ENCODE measurements around the gene ZNF428.
A peak's percentile ranks its signal among the peaks of the same experiment; 100 is the strongest.
"Not testable (repeated sequence)": the region's sequence is repeated elsewhere in the genome, so short reads cannot be mapped to it uniquely, and the experiment has no call there.

ZNF428 gene

DNA sequence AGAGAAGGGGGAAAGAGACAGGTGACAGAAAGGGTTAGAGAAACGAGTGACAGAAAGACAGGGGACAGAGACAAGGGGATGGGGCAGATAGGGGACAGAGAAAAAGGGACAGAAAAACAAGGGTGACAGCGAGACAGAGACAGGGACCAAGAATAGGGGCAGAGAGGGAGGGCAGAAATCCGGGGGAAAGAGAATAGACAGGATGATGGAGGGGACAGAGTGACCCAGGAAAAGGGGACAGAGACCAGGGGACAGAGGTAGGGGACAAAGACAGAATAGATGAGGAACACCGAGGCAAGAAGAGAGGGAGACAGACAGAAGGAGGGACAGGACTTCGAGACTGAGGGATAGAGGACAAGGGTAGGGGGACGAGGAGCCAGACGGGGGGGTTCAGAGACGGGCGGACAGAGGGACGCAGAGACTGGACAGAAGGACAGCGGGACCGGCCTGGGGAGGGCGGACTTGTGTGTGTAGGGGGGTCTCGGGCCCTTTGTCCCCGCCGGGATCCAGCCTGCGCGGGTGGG is 19.6 kb upstream of the ZNF428 start:
- Histone ChIP-seq H3K4me3 (ENCODE audit: low read length) (peak overlapping the region; percentile 82), H3K4me1 (ENCODE audit: insufficient read depth, low read length) (peaks cover 19% of the 10 kb centered on the region; the same call in 1 of the 2 replicates), H3K27ac (ENCODE audit: low read length) (no peak overlapping the region), H3K9me3 (ENCODE audit: insufficient read depth, low read depth, low read length) (no peaks in the 10 kb centered on the region), H3K36me3 (ENCODE audit: insufficient read depth, low read depth, low read length) (no peaks in the 10 kb centered on the region), H3K9ac (ENCODE audit: low read depth, low read length) (peak overlapping the region; percentile 61; the same call in 1 of the 2 replicates), H3K27me3 (ENCODE audit: insufficient read depth, low read length) (peaks cover 65% of the 10 kb centered on the region)

DNA sequence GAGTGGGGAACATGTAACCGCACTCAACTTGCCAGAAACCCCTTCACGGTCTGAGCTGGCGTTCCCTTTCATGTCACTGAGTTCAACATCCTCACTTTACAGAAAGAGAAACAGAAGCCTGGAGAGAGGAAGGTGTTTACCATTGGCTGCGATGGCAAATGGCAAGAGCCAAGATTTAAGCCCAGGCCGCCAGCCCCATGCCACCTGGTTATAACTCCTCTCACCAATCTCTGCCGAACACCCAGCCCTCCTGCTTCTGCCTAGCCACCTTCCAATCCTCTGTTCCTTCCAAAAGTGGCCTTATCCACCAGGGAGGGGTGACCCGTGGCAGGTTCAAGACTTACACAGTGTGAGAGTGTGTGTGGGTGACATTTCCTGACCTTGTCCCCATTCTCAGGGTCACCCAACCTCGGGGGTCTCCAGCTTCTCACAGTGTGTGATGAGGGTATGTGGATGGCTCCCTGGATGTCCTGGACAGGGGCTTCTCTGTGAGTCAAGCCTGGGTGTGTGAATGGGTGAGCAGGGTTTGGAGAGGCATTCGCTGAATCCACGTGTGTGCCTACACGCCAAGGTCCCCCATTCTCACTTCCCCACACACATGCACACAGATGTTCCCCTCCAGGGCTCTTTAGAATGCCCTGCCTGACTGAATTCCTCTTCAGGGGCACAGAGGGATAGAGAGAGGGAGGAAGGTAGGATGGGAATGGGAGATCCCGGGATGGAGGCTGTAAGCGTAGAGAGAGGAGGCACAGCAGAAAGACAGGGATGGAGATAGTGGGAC is 19.0 kb upstream of the ZNF428 start:
- H3K4me3 ChIP-seq (ENCODE audit: low read length): peak overlapping the region; percentile 82; the same call in 1 of the 2 replicates

DNA sequence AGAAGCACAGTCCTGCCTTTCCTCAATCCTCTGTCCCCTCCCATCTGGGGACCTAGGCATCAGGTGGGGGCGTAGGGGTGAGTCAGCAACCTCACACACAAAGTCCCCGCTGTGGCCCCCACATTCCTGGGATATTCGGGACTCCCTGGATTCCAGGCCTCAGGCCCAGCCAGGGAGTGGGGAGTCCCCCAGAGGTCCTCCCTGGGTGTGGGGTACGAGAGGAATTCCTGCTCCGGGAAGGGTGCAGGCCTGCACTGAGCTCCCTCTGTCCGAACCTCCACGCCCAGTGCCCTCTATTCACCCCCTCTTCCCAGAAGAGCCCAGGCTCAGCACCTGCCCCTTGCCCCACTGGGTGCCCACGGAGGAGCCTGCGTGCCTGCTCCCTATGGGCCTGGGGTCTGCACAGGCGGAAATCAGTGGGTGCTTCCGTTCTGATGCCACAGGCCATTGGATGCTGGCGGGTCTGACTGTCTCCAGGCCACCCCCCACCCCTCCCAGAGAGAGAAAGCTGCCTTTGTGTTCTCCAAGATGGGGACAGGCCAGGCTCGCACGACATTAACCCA is 16.8 kb upstream of the ZNF428 start:
- no peak overlapping the region for H3K27ac ChIP-seq (ENCODE audit: low read length)
- peaks cover 61% of the 10 kb centered on the region for H3K27me3 ChIP-seq (ENCODE audit: insufficient read depth, low read length)
- no peaks in the 10 kb centered on the region for H3K9me3 ChIP-seq (ENCODE audit: insufficient read depth, low read depth, low read length)
- H3K4me3 ChIP-seq (ENCODE audit: low read length): peak overlapping the region; percentile 75; the same call in 1 of the 2 replicates
- H3K4me1 ChIP-seq (ENCODE audit: insufficient read depth, low read length): peaks cover 19% of the 10 kb centered on the region; the same call in 1 of the 2 replicates
- H3K9ac ChIP-seq (ENCODE audit: low read depth, low read length): peak overlapping the region; percentile 68; the same call in 1 of the 2 replicates
- H3K36me3 ChIP-seq (ENCODE audit: insufficient read depth, low read depth, low read length): no peaks in the 10 kb centered on the region

More for the DNA sequence above, 19.0 kb upstream of the ZNF428 start:
- H3K4me1 ChIP-seq (ENCODE audit: insufficient read depth, low read length): peaks cover 19% of the 10 kb centered on the region; the same call in 1 of the 2 replicates
- H3K9ac ChIP-seq (ENCODE audit: low read depth, low read length): peak overlapping the region; percentile 61; the same call in 1 of the 2 replicates
- no peaks in the 10 kb centered on the region for H3K9me3 ChIP-seq (ENCODE audit: insufficient read depth, low read depth, low read length)
- H3K27me3 ChIP-seq (ENCODE audit: insufficient read depth, low read length): peaks cover 65% of the 10 kb centered on the region
- no peak overlapping the region for H3K27ac ChIP-seq (ENCODE audit: low read length)
- no peaks in the 10 kb centered on the region for H3K36me3 ChIP-seq (ENCODE audit: insufficient read depth, low read depth, low read length)

DNA sequence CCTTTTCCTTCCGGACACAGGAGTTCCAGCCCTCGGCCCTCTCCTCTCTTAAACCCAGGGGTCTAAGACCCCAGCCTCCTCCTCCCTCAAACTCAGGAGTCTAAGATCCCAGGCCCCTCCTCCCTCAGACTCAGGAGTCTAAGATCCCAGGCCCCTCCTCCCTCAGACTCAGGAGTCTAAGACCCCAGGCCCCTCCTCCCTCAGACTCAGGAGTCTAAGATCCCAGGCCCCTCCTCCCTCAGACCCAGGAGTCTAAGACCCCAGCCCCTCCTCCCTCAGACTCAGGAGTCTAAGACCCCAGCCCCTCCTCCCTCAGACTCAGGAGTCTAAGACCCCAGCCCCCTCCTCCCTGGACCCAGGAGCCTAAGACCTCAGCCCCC is 16.1 kb upstream of the ZNF428 start:
- Histone ChIP-seq H3K4me3 (ENCODE audit: low read length) (peak overlapping the region; percentile 75), H3K27me3 (ENCODE audit: insufficient read depth, low read length) (peaks cover 55% of the 10 kb centered on the region), H3K4me1 (ENCODE audit: insufficient read depth, low read length) (peaks cover 19% of the 10 kb centered on the region; the same call in 1 of the 2 replicates), H3K9ac (ENCODE audit: low read depth, low read length) (peak overlapping the region; percentile 68; the same call in 1 of the 2 replicates)
- not testable (repeated sequence) for H3K36me3 ChIP-seq (ENCODE audit: insufficient read depth, low read depth, low read length); H3K9me3 ChIP-seq (ENCODE audit: insufficient read depth, low read depth, low read length); H3K27ac ChIP-seq (ENCODE audit: low read length)

DNA sequence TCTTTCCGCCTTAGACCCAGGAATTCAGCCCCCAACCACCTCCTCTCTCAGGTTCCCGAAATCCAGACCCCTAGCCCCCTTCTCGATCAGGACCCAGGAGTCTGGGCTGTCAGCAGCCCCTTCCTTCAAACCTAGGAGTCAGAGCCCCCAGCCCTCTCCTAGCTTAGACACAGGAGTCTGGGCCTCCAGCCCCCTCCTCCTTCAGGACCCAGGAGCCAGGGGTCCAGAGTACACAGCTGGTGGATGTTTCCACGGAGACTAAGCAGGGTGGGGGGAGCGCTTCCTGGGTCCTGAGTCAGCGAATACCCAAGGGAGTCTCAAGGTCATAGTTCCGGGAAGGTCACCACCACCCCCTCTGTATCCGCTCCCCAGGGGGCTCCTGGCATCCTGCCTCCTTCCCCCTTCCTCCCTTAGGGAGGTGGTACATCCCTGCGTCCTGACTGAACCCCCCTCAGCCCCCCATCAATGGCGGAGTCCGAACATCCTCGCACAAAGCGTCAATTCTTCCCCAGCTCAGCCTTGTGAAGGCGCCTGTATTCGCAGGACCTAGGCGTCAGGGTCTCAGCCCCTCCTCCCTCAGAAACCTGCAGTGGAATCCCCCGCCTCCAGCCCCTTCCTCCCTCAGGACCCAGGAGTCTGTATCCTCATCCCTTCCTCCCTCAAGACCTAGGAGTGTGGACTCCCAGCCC is 15.6 kb upstream of the ZNF428 start:
- H3K27me3 ChIP-seq (ENCODE audit: insufficient read depth, low read length): peaks cover 49% of the 10 kb centered on the region
- peak overlapping the region; percentile 68; the same call in 1 of the 2 replicates for H3K9ac ChIP-seq (ENCODE audit: low read depth, low read length)
- peaks cover 19% of the 10 kb centered on the region; the same call in 1 of the 2 replicates for H3K4me1 ChIP-seq (ENCODE audit: insufficient read depth, low read length)
- H3K9me3 ChIP-seq (ENCODE audit: insufficient read depth, low read depth, low read length): no peaks in the 10 kb centered on the region
- H3K4me3 ChIP-seq (ENCODE audit: low read length): peak overlapping the region; percentile 75
- H3K27ac ChIP-seq (ENCODE audit: low read length): peak overlapping the region; percentile 5
- no peaks in the 10 kb centered on the region for H3K36me3 ChIP-seq (ENCODE audit: insufficient read depth, low read depth, low read length)

DNA sequence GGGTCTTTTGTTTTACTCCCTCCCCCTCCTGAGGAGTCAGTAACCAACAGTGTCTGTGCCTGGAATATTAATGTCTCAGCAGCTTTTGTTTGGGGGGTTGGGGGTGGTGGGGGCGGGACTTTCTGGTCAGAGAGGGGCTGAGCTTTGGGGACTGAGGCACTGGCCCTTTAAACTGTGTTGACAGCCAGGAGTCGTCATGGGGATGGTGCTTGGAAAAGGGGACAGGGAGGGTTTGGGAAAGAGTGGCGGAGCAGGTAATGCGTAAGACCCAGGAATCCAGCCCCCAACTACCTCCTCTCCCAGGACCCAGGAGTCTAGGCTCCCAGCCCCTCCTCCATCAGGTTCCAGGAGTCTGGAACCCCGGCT is 15.1 kb upstream of the ZNF428 start:
- Histone ChIP-seq H3K4me3 (ENCODE audit: low read length) (peak overlapping the region; percentile 75), H3K27me3 (ENCODE audit: insufficient read depth, low read length) (peaks cover 47% of the 10 kb centered on the region), H3K9ac (ENCODE audit: low read depth, low read length) (peak overlapping the region; percentile 68; the same call in 1 of the 2 replicates)

DNA sequence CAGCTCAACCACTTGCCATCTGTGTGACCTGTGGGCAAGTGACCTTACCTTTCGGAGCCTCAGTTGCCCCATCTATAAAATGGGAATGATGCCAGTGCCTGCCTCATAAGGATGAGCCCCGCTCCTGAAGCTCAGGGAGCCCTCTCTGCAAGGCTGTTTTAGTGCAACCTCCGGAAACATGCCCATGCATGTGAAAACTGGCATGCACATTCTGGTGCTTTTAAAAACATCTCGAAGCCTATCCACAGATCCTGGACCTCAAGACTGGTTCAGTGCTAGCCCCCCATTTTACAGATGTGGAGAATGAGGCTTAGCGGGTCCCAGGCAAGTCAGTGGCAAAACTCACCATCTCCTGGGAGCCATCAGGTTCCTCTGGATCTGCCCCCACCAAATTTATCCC is 14.6 kb upstream of the ZNF428 start:
- Histone ChIP-seq H3K4me1 (ENCODE audit: insufficient read depth, low read length) (peaks cover 19% of the 10 kb centered on the region; the same call in 1 of the 2 replicates), H3K9me3 (ENCODE audit: insufficient read depth, low read depth, low read length) (no peaks in the 10 kb centered on the region), H3K4me3 (ENCODE audit: low read length) (peak overlapping the region; percentile 75; the same call in 1 of the 2 replicates), H3K9ac (ENCODE audit: low read depth, low read length) (no peak overlapping the region), H3K27me3 (ENCODE audit: insufficient read depth, low read length) (peaks cover 44% of the 10 kb centered on the region), H3K27ac (ENCODE audit: low read length) (no peak overlapping the region), H3K36me3 (ENCODE audit: insufficient read depth, low read depth, low read length) (no peaks in the 10 kb centered on the region)

More for the DNA sequence above, 15.1 kb upstream of the ZNF428 start:
- H3K9me3 ChIP-seq (ENCODE audit: insufficient read depth, low read depth, low read length): no peaks in the 10 kb centered on the region
- H3K27ac ChIP-seq (ENCODE audit: low read length): no peak overlapping the region
- H3K36me3 ChIP-seq (ENCODE audit: insufficient read depth, low read depth, low read length): no peaks in the 10 kb centered on the region
- H3K4me1 ChIP-seq (ENCODE audit: insufficient read depth, low read length): peaks cover 19% of the 10 kb centered on the region; the same call in 1 of the 2 replicates

DNA sequence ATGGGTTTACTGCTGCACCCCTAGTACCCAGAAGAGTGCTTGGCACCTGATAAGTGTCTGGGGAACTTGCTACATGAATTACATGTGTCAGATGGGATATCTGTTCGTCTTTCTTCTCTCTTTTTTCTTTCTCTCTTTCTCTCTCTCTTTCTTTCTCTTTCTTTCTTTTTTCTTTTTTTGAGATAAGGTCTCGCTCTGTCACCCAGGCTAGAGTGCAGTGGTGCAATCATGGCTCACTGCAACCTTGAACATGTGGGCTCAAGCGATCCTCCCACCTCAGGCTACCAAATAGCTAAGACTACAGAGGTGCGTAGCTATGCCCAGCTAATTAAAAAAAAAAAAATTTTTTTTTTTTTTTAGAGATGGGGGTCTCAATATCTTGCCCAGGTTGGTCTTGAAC is 14.1 kb upstream of the ZNF428 start:
- H3K9me3 ChIP-seq (ENCODE audit: insufficient read depth, low read depth, low read length): no peaks in the 10 kb centered on the region
- peaks cover 39% of the 10 kb centered on the region for H3K27me3 ChIP-seq (ENCODE audit: insufficient read depth, low read length)
- H3K4me3 ChIP-seq (ENCODE audit: low read length): no peak overlapping the region
- peaks cover 19% of the 10 kb centered on the region; the same call in 1 of the 2 replicates for H3K4me1 ChIP-seq (ENCODE audit: insufficient read depth, low read length)
- no peak overlapping the region for H3K27ac ChIP-seq (ENCODE audit: low read length)
- H3K9ac ChIP-seq (ENCODE audit: low read depth, low read length): no peak overlapping the region
- no peaks in the 10 kb centered on the region for H3K36me3 ChIP-seq (ENCODE audit: insufficient read depth, low read depth, low read length)

DNA sequence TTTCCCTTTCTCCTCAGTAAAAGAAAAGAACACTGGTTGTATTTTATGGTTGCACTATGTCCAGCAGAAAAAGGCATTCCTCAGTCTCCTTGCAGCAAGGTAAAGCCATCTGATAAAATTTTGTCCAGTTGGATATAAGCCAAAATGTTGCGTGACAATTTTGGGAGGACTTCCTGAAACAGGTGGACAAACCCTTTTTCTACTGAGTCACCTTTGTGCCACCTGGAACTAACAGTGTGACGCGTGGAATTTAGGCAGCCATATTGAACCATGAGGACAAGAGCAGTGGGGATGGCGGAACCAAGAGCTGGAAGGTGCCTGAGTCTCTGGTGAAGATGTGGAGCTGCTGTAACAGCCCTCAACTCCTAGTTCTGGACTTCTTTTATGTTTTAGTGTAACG is 12.1 kb upstream of the ZNF428 start:
- Histone ChIP-seq H3K4me1 (ENCODE audit: insufficient read depth, low read length) (peaks cover 13% of the 10 kb centered on the region; the same call in 1 of the 2 replicates), H3K27me3 (ENCODE audit: insufficient read depth, low read length) (peaks cover 30% of the 10 kb centered on the region), H3K36me3 (ENCODE audit: insufficient read depth, low read depth, low read length) (no peaks in the 10 kb centered on the region), H3K9me3 (ENCODE audit: insufficient read depth, low read depth, low read length) (no peaks in the 10 kb centered on the region), H3K4me3 (ENCODE audit: low read length) (no peak overlapping the region), H3K27ac (ENCODE audit: low read length) (no peak overlapping the region), H3K9ac (ENCODE audit: low read depth, low read length) (no peak overlapping the region)

DNA sequence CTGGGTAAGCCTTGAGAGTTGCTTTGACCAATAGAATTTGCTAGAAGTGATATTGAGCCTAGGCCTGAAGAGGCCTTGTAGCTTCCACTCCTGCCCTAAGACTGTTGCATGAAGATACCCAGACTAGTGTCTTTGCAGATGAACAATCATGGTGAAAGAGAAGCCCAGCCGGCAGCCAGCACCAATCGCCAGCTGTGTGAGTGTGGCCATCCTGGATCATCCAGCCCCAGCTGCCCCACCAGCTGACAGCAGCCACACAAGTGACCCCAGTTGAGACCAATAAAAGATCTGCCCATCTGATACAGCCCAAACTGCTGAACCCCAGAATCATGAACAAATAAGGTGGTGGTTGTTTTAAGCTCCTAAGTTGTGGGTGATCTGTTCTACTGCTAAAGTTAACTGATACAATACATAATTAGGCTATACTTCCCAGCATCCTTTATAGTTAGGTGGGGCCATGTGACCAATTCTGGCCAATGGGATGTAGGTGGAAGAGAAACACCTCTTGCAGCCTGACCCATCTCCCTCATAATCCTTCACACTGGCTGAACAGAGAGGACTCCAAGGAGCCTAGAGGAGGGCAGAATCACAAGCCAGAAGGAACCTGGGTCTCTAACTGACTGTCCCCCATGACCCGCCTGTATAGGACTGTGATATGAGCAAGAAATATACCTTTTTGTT is 9.4 kb upstream of the ZNF428 start:
- Histone ChIP-seq H3K36me3 (ENCODE audit: insufficient read depth, low read depth, low read length) (no peaks in the 10 kb centered on the region; the same call in 1 of the 2 replicates), H3K9ac (ENCODE audit: low read depth, low read length) (no peak overlapping the region)

DNA sequence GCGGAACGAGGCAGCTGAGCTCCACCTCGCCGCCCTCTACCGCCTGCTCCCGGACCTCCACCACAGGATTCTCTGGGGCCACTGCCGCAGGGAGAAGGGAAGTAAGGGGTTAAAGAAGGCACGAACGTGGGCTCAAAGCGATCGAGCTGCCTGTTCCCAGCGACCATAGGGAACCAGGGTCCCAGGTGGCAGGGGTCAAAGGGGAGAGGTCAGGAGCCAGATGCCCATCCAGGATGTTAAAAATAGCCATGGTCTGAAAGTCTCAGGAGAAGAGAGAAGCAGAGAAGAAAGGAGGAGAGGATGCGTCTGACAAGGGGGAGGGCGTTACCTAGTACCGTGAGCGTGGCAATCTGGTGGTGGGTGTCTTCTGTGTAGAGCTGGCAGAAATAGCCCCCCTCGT is 7.4 kb upstream of the ZNF428 start:
- Histone ChIP-seq H3K4me1 (ENCODE audit: insufficient read depth, low read length) (no peaks in the 10 kb centered on the region), H3K9me3 (ENCODE audit: insufficient read depth, low read depth, low read length) (no peaks in the 10 kb centered on the region), H3K9ac (ENCODE audit: low read depth, low read length) (no peak overlapping the region), H3K36me3 (ENCODE audit: insufficient read depth, low read depth, low read length) (no peaks in the 10 kb centered on the region; the same call in 1 of the 2 replicates), H3K27ac (ENCODE audit: low read length) (no peak overlapping the region), H3K27me3 (ENCODE audit: insufficient read depth, low read length) (peaks cover 15% of the 10 kb centered on the region; the same call in 1 of the 2 replicates), H3K4me3 (ENCODE audit: low read length) (no peak overlapping the region)

More for the DNA sequence above, 9.4 kb upstream of the ZNF428 start:
- H3K27ac ChIP-seq (ENCODE audit: low read length): no peak overlapping the region
- H3K4me1 ChIP-seq (ENCODE audit: insufficient read depth, low read length): no peaks in the 10 kb centered on the region
- peaks cover 22% of the 10 kb centered on the region for H3K27me3 ChIP-seq (ENCODE audit: insufficient read depth, low read length)
- H3K9me3 ChIP-seq (ENCODE audit: insufficient read depth, low read depth, low read length): no peaks in the 10 kb centered on the region
- H3K4me3 ChIP-seq (ENCODE audit: low read length): no peak overlapping the region

Data from iPS-20b (cell line).